Effector memory CD4-positive, alpha-beta T cell (primary cell): ENCODE data around the gene TIAM2.

Experiments used
- DNase-seq, 3 donors: peaks; one replicate each; pipeline ENCODE4 v3.0.0-alpha.2; 2020
- H3K27ac ChIP-seq: 2 replicates; pipeline ENCODE4 v1.7.0; 2013; ENCODE audit warnings: mild to moderate bottlenecking, low read length, moderate library complexity; ENCODE audit not compliant: insufficient read depth, poor library complexity, severe bottlenecking
- H3K27me3 ChIP-seq: replicated peaks from 2 replicates; pipeline ENCODE4 v1.7.0; 2013; ENCODE audit warnings: mild to moderate bottlenecking, low read length; ENCODE audit not compliant: insufficient read depth, control insufficient read depth, poor library complexity, severe bottlenecking
- H3K36me3 ChIP-seq: 2 replicates; pipeline ENCODE4 v1.7.0; 2013; ENCODE audit warnings: mild to moderate bottlenecking, low read length, moderate library complexity; ENCODE audit not compliant: control insufficient read depth, insufficient read depth
- H3K4me1 ChIP-seq: 2 replicates; pipeline ENCODE4 v1.7.0; 2013; ENCODE audit warnings: low read length, mild to moderate bottlenecking; ENCODE audit not compliant: control insufficient read depth, insufficient read depth, poor library complexity, severe bottlenecking
- H3K4me3 ChIP-seq: 2 replicates; pipeline ENCODE4 v1.7.0; 2013; ENCODE audit warnings: low read length, low read depth, mild to moderate bottlenecking; ENCODE audit not compliant: insufficient read depth, poor library complexity, severe bottlenecking
- H3K9me3 ChIP-seq: 2 replicates; pipeline ENCODE4 v1.7.0; 2013; ENCODE audit warnings: mild to moderate bottlenecking, low read length, moderate library complexity; ENCODE audit not compliant: control insufficient read depth

TIAM2 gene

DNA sequence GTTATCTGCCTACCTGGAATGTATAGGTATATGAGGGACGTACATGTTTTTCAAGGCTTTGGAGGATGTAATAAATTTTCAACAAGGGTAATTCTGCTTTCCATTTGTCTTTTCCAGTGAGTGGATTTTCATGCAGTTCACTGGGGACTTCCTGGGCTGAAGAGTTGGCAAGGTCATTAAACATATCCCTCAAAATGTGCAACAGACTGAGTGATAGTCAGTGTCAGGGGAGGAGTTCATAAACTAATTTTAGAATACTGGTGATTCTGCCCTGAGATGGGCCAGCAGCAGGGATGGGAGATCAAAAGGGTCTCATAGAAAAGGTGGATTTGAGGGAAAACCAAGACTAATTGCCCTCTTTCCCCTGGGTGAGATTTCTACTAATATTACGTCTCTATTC, 146.4 kb downstream of the TIAM2 start:
- Histone ChIP-seq H3K27ac (no peak overlapping the region), H3K27me3 (no peaks in the 10 kb centered on the region), H3K4me3 (no peak overlapping the region), H3K4me1 (no peaks in the 10 kb centered on the region), H3K9me3 (no peaks in the 10 kb centered on the region), H3K36me3 (no peaks in the 10 kb centered on the region)
- no peak for DNase-seq

DNA sequence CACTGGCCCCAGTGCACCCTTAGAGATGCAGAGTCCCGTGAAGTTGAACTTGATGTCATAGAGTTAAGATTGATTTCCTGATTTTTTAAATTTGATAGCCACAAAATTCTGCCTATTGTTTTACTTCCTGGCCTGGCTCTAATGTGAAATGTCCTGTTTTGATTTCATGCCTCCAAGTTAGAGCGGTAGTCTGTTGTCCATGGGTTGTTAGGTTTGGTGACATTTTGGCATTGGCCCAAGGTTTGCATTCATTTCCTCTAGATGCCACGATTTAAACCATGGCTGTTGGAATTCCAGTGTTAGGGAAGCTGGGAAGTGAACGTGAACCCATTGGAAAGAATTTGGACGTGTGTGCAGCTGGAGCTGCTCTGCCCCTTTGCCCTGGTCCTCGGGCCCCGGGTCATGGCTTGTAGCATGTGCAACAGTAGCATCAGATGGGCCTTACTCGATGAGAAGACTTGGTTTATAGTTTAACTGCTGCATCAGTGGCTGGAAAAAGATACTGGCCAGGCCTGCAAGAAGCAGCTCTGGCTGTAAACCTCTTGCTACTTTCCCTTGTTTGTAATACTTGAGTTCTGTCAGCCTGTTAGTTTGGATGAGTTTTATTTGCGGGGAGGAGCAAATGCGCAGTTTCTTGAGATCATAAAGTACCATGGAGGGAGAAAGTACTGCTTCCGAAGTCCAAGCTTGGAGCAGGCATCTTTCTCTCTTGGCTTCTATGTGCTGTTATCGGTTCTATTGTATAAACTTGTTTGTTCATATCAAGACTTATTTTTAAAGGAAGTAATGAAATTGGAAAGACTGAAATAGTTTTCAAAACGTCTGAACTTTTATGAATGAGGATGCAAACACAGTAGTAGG, 147.3 kb downstream of the TIAM2 start:
- Histone ChIP-seq H3K4me3 (peak overlapping the region; percentile 45), H3K27ac (peak overlapping the region; percentile 9), H3K36me3 (no peaks in the 10 kb centered on the region), H3K27me3 (no peaks in the 10 kb centered on the region), H3K9me3 (no peaks in the 10 kb centered on the region), H3K4me1 (no peaks in the 10 kb centered on the region)
- no peak for DNase-seq

DNA sequence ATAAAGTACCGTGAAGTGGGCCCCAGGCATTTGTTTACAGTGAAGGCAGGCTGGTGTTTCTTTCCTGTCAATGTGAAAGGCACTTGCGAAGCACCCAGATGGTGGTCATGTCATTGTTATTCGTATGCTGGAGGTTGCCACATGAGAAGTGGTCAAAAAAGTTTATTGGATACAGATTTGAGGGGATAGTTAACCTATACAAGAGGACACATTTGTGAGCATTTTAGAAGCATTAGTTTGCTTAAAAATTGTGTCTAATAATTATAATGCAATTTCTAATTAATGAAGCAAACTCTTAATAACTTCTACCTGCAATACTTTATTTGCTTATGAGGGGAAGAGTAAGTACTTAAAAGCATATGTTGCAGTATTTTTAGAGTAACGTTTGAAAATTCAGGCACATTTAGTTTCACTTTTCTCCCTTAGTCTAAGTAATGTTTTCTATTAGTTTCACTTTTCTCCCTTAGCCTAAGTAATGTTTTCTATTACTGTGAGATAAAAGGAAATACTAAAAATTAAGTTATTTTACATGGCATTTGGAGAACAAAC, 148.0 kb downstream of the TIAM2 start:
- peak overlapping the region; percentile 45 for H3K4me3 ChIP-seq
- peak overlapping the region; percentile 9 for H3K27ac ChIP-seq
- H3K27me3 ChIP-seq = no peaks in the 10 kb centered on the region
- no peak for DNase-seq
- no peaks in the 10 kb centered on the region for H3K9me3 ChIP-seq
- no peaks in the 10 kb centered on the region for H3K36me3 ChIP-seq
- no peaks in the 10 kb centered on the region for H3K4me1 ChIP-seq

DNA sequence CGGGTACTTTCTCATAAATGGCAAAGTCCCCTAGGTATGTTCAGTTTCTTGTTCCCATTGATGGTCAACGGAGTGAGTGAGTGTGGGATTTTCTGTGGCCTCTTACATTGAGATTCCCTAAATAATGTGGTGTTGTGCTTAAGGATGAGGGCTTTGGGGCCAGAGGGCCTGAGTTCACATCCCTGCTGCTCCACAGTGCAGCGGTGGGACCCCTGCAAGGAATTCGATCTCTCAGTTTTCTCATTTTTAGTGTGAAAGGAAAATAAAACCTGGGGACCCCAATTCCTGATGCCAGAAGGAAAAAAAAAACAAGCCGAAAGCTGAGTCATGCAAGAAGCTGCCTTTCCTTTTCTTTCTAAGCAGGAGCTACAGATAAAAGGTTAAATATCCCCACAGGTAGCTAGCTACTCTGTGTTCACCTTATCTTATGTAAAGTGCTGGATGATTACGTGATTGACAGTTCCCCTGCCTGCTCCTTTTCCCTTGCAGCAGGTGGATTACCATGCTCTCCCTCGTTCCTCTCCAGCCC, 148.5 kb downstream of the TIAM2 start:
- H3K27ac ChIP-seq = peak overlapping the region; percentile 9
- H3K4me3 ChIP-seq = peak overlapping the region; percentile 45
- H3K9me3 ChIP-seq = no peaks in the 10 kb centered on the region

DNA sequence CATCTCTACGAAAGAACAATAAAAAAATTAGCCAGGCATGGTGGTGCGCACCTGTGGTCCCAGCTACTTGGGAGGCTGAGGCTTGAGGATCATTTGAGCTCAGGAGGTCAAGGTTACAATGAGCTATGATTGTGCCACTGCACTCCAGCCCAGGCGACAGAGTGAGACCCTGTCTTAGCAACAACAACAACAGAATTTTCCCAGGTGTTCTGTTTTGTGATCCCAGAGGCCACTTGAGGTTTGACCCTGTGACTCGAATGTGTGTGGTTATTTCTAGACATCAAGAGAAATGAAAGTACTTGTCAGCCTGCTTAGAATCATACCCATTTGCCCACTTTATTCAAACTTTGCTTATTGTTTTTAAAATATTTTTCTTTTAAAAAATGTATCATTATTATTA, 151.1 kb downstream of the TIAM2 start:
- no peaks in the 10 kb centered on the region for H3K4me1 ChIP-seq
- H3K9me3 ChIP-seq = no peaks in the 10 kb centered on the region
- no peak overlapping the region for H3K4me3 ChIP-seq
- no peaks in the 10 kb centered on the region for H3K27me3 ChIP-seq
- H3K36me3 ChIP-seq = no peaks in the 10 kb centered on the region
- H3K27ac ChIP-seq = no peak overlapping the region
- no peak for DNase-seq

More for the DNA sequence above, 148.5 kb downstream of the TIAM2 start:
- Histone ChIP-seq H3K27me3 (no peaks in the 10 kb centered on the region), H3K4me1 (no peaks in the 10 kb centered on the region), H3K36me3 (no peaks in the 10 kb centered on the region)
- DNase-seq = no peak

DNA sequence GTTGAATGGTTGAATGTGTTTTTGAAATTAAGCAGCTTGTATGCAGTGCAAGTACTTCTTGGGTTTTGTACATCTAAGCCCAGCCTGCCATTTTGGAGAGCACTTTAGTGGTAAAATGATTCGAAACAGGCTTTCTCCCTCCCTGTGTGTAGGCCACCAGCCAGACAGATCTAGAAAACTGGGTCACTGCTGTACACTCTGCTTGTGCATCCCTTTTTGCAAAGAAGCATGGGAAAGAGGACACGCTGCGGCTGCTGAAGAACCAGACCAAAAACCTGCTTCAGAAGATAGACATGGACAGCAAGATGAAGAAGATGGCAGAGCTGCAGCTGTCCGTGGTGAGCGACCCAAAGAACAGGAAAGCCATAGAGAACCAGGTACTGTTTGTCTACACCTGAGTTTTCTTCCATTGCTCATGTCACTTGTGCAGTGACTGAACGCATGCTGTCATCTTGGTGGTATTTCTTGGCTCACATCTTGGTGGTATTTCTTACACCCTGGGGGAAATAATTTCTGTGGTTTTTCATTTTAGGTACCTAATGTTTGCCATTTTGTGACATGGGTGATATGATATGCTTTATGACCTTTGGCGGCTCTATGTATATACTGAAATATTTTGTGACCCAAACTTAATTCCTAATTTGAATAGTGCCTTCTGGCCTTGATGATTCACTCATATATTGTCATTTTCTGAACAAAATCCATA, 153.0 kb downstream of the TIAM2 start:
- Histone ChIP-seq H3K4me3 (no peak overlapping the region), H3K36me3 (no peaks in the 10 kb centered on the region), H3K9me3 (no peaks in the 10 kb centered on the region), H3K27me3 (no peaks in the 10 kb centered on the region), H3K4me1 (no peaks in the 10 kb centered on the region), H3K27ac (no peak overlapping the region)
- no peak for DNase-seq

DNA sequence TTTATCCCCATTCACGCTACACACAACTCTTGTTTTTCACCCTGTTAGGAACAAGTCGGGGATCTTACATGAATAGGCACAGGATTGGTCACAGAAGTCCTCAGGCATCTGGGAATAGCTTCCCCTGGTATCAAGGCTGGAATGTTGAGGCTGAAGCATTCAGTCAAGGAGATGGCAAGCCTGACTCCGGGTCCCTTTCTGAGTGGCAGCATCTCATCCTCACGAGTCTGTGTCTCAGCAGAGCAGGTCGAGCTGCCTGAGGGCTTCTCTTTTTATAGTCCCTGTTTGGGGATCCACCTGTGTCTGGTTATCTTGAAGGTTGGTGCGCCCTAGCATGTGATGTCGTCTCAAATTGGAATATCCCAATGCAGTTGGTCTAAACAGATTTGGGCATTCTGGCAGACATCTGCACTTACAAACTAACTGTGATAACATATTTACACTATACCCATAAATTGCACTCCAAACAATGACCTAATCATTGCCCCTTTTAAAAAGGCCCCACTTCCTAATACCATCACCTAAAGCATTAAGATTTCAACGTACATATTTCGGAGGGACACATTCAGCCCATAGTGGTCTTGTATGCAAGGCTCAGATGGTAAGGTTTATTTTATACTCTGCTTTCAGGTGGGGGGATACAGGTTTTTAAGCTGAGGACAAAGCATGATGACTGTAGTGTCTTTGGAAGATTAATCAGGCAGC, 156.0 kb downstream of the TIAM2 start:
- Histone ChIP-seq H3K4me1 (peaks cover 8% of the 10 kb centered on the region), H3K9me3 (no peaks in the 10 kb centered on the region), H3K36me3 (no peaks in the 10 kb centered on the region), H3K4me3 (no peak overlapping the region), H3K27me3 (no peaks in the 10 kb centered on the region), H3K27ac (no peak overlapping the region)
- DNase-seq = no peak

DNA sequence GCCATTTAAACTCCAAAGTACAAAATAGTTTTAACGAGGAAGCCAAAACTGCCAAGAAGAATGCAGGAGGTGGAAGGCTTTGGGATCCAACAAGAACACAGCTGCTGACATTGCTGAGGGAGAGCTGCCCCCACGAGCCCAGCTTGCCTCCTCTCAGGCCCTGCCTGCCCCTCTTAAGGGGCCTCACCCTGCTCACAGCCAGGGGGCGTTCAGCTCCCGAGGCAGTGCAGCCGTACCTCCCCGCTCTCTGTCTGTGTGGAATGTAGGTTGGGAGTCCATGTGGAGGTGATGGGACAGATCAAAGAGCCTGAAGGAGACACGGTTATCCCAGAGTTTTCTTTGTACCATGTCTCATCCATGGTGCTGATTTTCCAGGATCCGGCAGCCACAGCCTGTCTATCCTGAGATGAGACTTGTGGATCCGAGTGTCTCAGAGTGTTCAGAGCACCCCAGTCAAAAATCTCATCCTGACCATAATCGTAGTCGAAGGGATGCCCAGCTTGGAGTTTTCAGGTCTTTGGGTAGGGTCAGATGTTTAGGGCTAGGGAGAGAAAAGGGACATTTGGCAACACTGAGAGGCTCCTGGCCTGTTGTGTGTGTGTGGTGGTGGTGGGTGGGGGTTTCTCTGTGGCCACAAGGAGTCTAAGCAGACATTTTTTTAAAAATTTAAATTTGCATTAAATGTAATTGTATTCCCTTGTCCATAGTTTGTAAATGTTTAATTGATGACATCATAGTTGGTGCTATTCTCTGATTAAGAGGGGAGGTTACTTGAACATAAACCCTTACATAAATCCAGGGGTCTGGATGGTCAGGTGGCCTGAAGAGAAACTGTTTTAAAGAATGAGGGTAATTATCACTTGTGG, 157.3 kb downstream of the TIAM2 start:
- no peaks in the 10 kb centered on the region for H3K9me3 ChIP-seq
- H3K27me3 ChIP-seq = no peaks in the 10 kb centered on the region
- H3K4me3 ChIP-seq = no peak overlapping the region
- no peak overlapping the region for H3K27ac ChIP-seq
- H3K4me1 ChIP-seq = peaks cover 8% of the 10 kb centered on the region
- no peaks in the 10 kb centered on the region for H3K36me3 ChIP-seq
- no peak for DNase-seq

DNA sequence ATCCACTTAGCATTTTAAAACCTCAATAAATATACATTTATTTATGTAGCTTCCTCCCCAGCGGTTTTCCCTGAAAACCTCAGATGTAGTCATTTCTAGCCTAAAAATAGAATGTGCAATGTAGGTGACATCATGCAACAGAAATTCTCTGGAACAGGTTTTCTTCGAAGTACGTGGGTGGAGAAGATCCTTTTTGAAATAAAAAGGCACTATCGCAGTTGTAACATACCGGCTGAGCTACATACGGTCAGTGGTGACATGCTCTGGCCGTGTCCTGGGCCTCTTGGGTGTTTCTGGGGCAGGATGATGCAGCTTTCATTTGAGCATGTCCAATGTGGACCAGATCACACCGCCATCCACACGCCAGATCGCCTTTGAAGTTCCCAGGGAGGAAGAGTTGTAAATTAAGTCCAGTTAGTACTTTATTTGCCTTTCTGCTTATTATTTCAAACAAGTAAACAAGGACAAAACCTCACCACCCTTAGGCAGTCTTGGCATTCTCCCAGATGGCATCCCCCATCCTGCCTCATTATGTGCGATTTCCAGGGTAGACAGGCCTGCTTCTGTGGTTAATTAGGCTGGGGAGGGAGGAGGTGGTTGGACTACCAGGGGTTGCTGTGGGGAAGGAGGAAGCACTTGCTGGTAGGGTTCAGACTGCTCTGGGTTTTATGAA, 159.2 kb downstream of the TIAM2 start:
- Histone ChIP-seq H3K9me3 (no peaks in the 10 kb centered on the region), H3K36me3 (no peaks in the 10 kb centered on the region), H3K4me1 (peaks cover 8% of the 10 kb centered on the region), H3K27me3 (no peaks in the 10 kb centered on the region), H3K27ac (no peak overlapping the region), H3K4me3 (no peak overlapping the region)
- DNase-seq = no peak
